HepG2 (cell line): ENCODE measurements around the gene VTN. TPM values are rescaled to one million over a fixed set of nuclear protein-coding genes. Genes with fewer than 3 reads are reported as not detected.
A peak's percentile ranks its signal among the peaks of the same experiment; 100 is the strongest.

Source experiments
- ATAC-seq: fragments of 200-7000 bp; cut with Tn5 transposase; 3 replicates; pipeline ENCODE4 v1.9.1; 2020; ENCODE audit warnings: mild to moderate bottlenecking, moderate library complexity
- BruUV-seq: library from RNA; stranded (reverse); fragments of 400-500 nt; replicated peaks from 2 replicates; lab custom pipeline; 2021; lab: Mats Ljungman, UMichigan
- CTCF ChIA-PET: fragments of 300-600 bp; formaldehyde crosslinking; extraction: SDS; loops from one replicate; lab custom pipeline; 2021; ENCODE audit warnings: low total read pairs, inconsistent platforms, low intra/inter-chr PET ratio; lab: Yijun Ruan, JAX
- POLR2A ChIA-PET: fragments of 350-600 bp; sonication (Branson Sonifier 250); formaldehyde crosslinking; loops from one replicate; lab custom pipeline; 2020; ENCODE audit warnings: antibody characterized with exemption, inconsistent platforms; lab: Yijun Ruan, JAX
- DNase-seq: peaks from one replicate; pipeline ENCODE4 v3.0.0-alpha.2; 2015; ENCODE audit warnings: low spot score
- FAIRE-seq: peaks from 3 replicates; lab custom pipeline; 2011; peaks lifted over from hg19 to GRCh38; lab: Jason Lieb, UNC
- H2AFZ ChIP-seq: one replicate; pipeline ENCODE4 v1.6.1; 2011; ENCODE audit warnings: low read length, inconsistent platforms
- H3K27ac ChIP-seq: fragments of 300-600 bp; 3 replicates; pipeline ENCODE4 v1.8.0; 2011; ENCODE audit warnings: mixed run types, mild to moderate bottlenecking, mixed read lengths, low read length, inconsistent platforms; ENCODE audit not compliant: insufficient read depth; ENCODE audit errors: extremely low read length
- H3K27me3 ChIP-seq, 2 experiments: fragments of 200-600 bp in 1 of 2; 2 replicates in 1 of 2; 3 replicates in 1 of 2; pipeline versions ENCODE4 v1.6.0 to v1.8.0; 2011; ENCODE audit warnings: low read length in 2 of 2, mild to moderate bottlenecking in 2 of 2, moderate library complexity in 2 of 2, inconsistent platforms in 1 of 2; ENCODE audit not compliant: insufficient read depth in 2 of 2, control insufficient read depth in 1 of 2
- H3K36me3 ChIP-seq, 2 experiments: fragments of 200-600 bp in 1 of 2; replicated peaks in 1 of 2; 2 replicates in 1 of 2; 3 replicates in 1 of 2; pipeline versions ENCODE4 v1.5.1 to v1.8.0; 2011; ENCODE audit warnings: low read length in 2 of 2, inconsistent platforms in 1 of 2; ENCODE audit not compliant: insufficient read depth in 2 of 2, control insufficient read depth in 1 of 2
- H3K4me1 ChIP-seq: 2 replicates; pipeline ENCODE4 v1.5.1; 2012; ENCODE audit warnings: low read length, inconsistent platforms; ENCODE audit not compliant: insufficient read depth
- H3K4me2 ChIP-seq: 2 replicates; pipeline ENCODE4 v1.6.0; 2011; ENCODE audit warnings: low read depth, low read length, inconsistent platforms
- H3K4me3 ChIP-seq, 3 experiments: fragments of 200-600 bp in 1 of 3; sonication (generic), shearing (Covaris generic) in 1 of 3; replicated peaks in 1 of 3; 2 replicates each; pipeline ENCODE4 v1.5.1; 2011 to 2016; ENCODE audit warnings: low read length in 3 of 3, inconsistent platforms in 2 of 3, low read depth in 2 of 3, mild to moderate bottlenecking in 2 of 3, control low read depth in 1 of 3, mixed read lengths in 1 of 3; ENCODE audit not compliant: insufficient read depth in 1 of 3
- H3K79me2 ChIP-seq: one replicate; pipeline ENCODE4 v1.6.1; 2011; ENCODE audit warnings: low read length, inconsistent platforms; ENCODE audit not compliant: insufficient read depth
- H3K9ac ChIP-seq: 2 replicates; pipeline ENCODE4 v1.6.0; 2011; ENCODE audit warnings: mild to moderate bottlenecking, low read depth, low read length, inconsistent platforms; ENCODE audit not compliant: insufficient read depth
- H3K9me3 ChIP-seq: 2 replicates; pipeline ENCODE4 v1.5.1; 2012; ENCODE audit warnings: mild to moderate bottlenecking, low read length
- H4K20me1 ChIP-seq: 2 replicates; pipeline ENCODE4 v1.6.0; 2011; ENCODE audit warnings: inconsistent platforms, mild to moderate bottlenecking, low read length, moderate library complexity; ENCODE audit not compliant: insufficient read depth
- FOXA3 ChIP-seq: IDR thresholded peaks from 2 replicates; pipeline ENCODE4 v1.6.1; 2016; ENCODE audit warnings: missing genetic modification reagents, missing compliant biosample characterization
- JUNB ChIP-seq: sonication (generic); formaldehyde crosslinking; IDR thresholded peaks from 2 replicates; pipeline ENCODE4 v1.8.0; 2022; ENCODE audit warnings: missing genetic modification reagents, mild to moderate bottlenecking, borderline replicate concordance
- POLR2AphosphoS5 ChIP-seq: IDR thresholded peaks from 2 replicates; pipeline ENCODE4 v1.6.1; 2012; ENCODE audit warnings: low read depth, low read length
- PPARG ChIP-seq: conservative IDR thresholded peaks from 2 replicates; pipeline ENCODE4 v1.6.1; 2016; ENCODE audit warnings: missing biosample characterization, missing genetic modification reagents
- TEAD3 ChIP-seq: optimal IDR thresholded peaks from 2 replicates; pipeline ENCODE3; 2016; ENCODE audit warnings: borderline replicate concordance
- TOE1 ChIP-seq: sonication (generic); formaldehyde crosslinking; IDR thresholded peaks from 2 replicates; pipeline ENCODE4 v1.4.0; 2020; ENCODE audit warnings: mild to moderate bottlenecking, missing genetic modification reagents
- YEATS4 ChIP-seq: sonication (generic); formaldehyde crosslinking; IDR thresholded peaks from 2 replicates; pipeline ENCODE4 v1.4.0; 2020; ENCODE audit warnings: missing genetic modification reagents, borderline replicate concordance
- ZFAT ChIP-seq: sonication (generic); formaldehyde crosslinking; conservative IDR thresholded peaks from 2 replicates; pipeline ENCODE4 v1.8.1; 2023; ENCODE audit warnings: missing genetic modification reagents, inconsistent platforms
- ZIK1 ChIP-seq: sonication (generic); formaldehyde crosslinking; IDR thresholded peaks from 2 replicates; pipeline ENCODE4 v1.5.0; 2020; ENCODE audit warnings: mild to moderate bottlenecking, low read depth, missing genetic modification reagents, borderline replicate concordance
- ZNF30 ChIP-seq: sonication (generic); formaldehyde crosslinking; IDR thresholded peaks from 2 replicates; pipeline ENCODE4 v1.5.0; 2020; ENCODE audit warnings: mild to moderate bottlenecking, missing genetic modification reagents
- ZNF317 ChIP-seq: sonication (generic); formaldehyde crosslinking; IDR thresholded peaks from 2 replicates; pipeline ENCODE4 v1.5.0; 2020; ENCODE audit warnings: mild to moderate bottlenecking, missing genetic modification reagents
- ZNF337 ChIP-seq: sonication (generic); formaldehyde crosslinking; IDR thresholded peaks from 2 replicates; pipeline ENCODE4 v1.5.1; 2020; ENCODE audit warnings: missing genetic modification reagents, low read depth, mild to moderate bottlenecking, borderline replicate concordance
- ZNF33B ChIP-seq: sonication (generic); formaldehyde crosslinking; IDR thresholded peaks from 2 replicates; pipeline ENCODE4 v1.5.1; 2020; ENCODE audit warnings: mild to moderate bottlenecking, missing genetic modification reagents
- ZNF501 ChIP-seq: sonication (generic); formaldehyde crosslinking; IDR thresholded peaks from 2 replicates; pipeline ENCODE4 v1.5.1; 2020; ENCODE audit warnings: mild to moderate bottlenecking, moderate library complexity, missing genetic modification reagents
- ZNF879 ChIP-seq: sonication (generic); formaldehyde crosslinking; IDR thresholded peaks from 2 replicates; pipeline ENCODE4 v1.8.1; 2023; ENCODE audit warnings: missing genetic modification reagents
- WGBS: methylation state at CpG from one replicate; pipeline ENCODE4 v1.1.6; 2017; ENCODE audit warnings: low lambda C conversion rate; 5-methylcytosine and 5-hydroxymethylcytosine counted together
- in situ Hi-C: cut with HindIII; loops from 2 replicates; pipeline ENCODE4 v1.10.0; 2017; ENCODE audit warnings: low pct_unique_long_range_greater_than_20kb; ENCODE audit not compliant: extremely low pct_ligation_motif_present
- intact Hi-C: fragments of 100-400 bp; cut with micrococcal nuclease; formaldehyde crosslinking; loops from one replicate; pipeline ENCODE4 v1.10.0; 2022; ENCODE audit not compliant: unreplicated experiment
- polyA plus RNA-seq, 8 experiments: library from polyadenylated mRNA; depleted of rRNA in 3 of 8; stranded (reverse) in 7 of 8; unstranded in 1 of 8; fragments of >200 nt; fragmentation: Illumina TruSeq in 4 of 8; extraction: Trizol in 4 of 8; gene quantifications; 2 replicates each; pipeline versions ENCODE4 v1.2.1 to v1.2.3, GENCODE V29; 2011 to 2016; ENCODE audit warnings: low read depth in 4 of 8, missing spikeins in 1 of 8, mixed read lengths in 1 of 8; ENCODE audit not compliant: insufficient read depth in 1 of 8
- total RNA-seq, 5 experiments: library from RNA; depleted of rRNA; stranded (reverse); fragments of >200 nt; fragmentation: Illumina TruSeq; extraction: Trizol; gene quantifications; 2 replicates each; pipeline ENCODE4 v1.2.3, GENCODE V29; 2016; ENCODE audit warnings: low read depth in 1 of 5
- TF ChIP-seq, protein P1 (sequence below): IDR thresholded peaks from 2 replicates; pipeline ENCODE4 v1.6.1; 2016; ENCODE audit warnings: missing compliant biosample characterization, missing genetic modification reagents, borderline replicate concordance
- TF ChIP-seq, protein P2 (sequence below): sonication (generic); formaldehyde crosslinking; IDR thresholded peaks from 2 replicates; pipeline ENCODE4 v1.5.0; 2020; ENCODE audit warnings: mild to moderate bottlenecking, missing genetic modification reagents
- TF ChIP-seq, protein P3 (sequence below): sonication (generic); formaldehyde crosslinking; IDR thresholded peaks from 2 replicates; pipeline ENCODE4 v1.4.0; 2020; ENCODE audit warnings: mild to moderate bottlenecking, missing genetic modification reagents

The VTN gene
- total and polyA plus RNA-seq, 2 of the 13 experiments (the other 11 are each of a cell fraction or from before 2014, with no cell fraction given), result 108 to 131 TPM

DNA sequence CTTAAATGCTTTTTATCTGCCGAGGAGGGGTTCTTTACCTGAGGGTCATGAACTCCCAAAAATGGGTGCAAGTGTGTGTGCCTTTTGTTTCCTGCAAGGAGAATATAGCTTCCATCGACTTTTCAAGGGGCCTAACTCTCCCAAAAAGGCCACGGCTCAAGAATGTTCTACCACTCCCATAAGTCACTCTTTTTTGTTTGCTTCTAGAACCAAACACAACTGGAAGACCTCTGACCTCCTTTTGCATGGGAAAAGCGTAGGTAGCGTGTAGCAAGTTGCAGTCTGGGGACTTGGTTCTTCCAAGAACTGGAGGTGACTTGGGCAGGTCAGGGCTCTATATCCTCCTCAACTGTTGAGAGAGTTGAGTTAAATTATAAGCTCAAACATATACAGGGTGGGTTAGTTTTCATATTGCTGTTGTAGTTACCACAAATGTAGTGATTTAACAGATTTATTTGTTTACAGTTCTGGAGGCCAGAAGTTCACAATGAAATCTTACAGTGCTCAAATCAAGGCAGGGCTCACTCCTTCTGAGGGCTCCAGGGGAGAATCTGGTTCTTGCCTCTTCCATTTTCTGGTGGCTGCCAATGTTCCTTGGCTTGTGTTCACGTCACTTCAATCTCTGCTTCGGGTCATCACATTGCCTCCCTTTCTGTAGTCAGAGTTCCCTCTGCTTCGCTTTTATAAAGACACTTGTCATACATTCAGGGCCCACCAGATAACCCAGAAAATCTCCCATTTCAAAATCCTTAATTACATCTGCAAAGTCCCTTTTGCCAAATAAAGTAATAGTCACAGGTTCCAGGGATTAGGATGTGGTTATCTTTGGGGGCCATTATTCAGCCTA lies 49.7 kb downstream of the VTN start:
- no peak overlapping the region for H2AFZ ChIP-seq
- H3K4me2 ChIP-seq, result peak overlapping the region; percentile 91
- intact Hi-C loops, result no loop called here
- no peak for DNase-seq
- WGBS, result 43% methylated on average over 8 of the region's 8 CpGs
- H3K4me1 ChIP-seq, result peaks cover 76% of the 10 kb centered on the region
- H4K20me1 ChIP-seq, result peaks cover 5% of the 10 kb centered on the region; the same call in 1 of the 2 replicates
- no peaks in the 10 kb centered on the region for H3K27me3 ChIP-seq
- ATAC-seq, result no peak
- H3K9me3 ChIP-seq, result no peaks in the 10 kb centered on the region
- in situ Hi-C loops, result loop anchor here (25.0 kb wide), 1 partner anchor 283 kb away; the partner anchor contains the start of gene NLK
- H3K79me2 ChIP-seq, result peaks cover 71% of the 10 kb centered on the region
- ChIA-PET CTCF (interaction anchor here (1.6 kb wide), 1 partner anchor 97 kb away, joined by 3 read pairs; no protein-coding TSS in a partner anchor), POLR2A (interaction anchor here (0.8 to 5.8 kb wide), 4 partner anchors 11 to 96 kb away, joined by 3 to 41 read pairs (median 5); partner anchors contain the start of genes IFT20 and TNFAIP1)
- H3K9ac ChIP-seq, result peak overlapping the region; percentile 77
- no TSS peak for BruUV-seq
- H3K27ac ChIP-seq, result peak overlapping the region; percentile 69
- no peak for FAIRE-seq
- peak overlapping the region; percentile 65 to 80 (median 76) for H3K4me3 ChIP-seq
- peaks cover 0 to 2% of the 10 kb centered on the region in 2 experiments; a peak in 2 of 5 replicates for H3K36me3 ChIP-seq
- TF ChIP-seq ZNF30 (CRISPR knock-in tag), result no peak
- no peak for TF ChIP-seq ZNF879 (CRISPR knock-in tag)
- no peak for TF ChIP-seq TEAD3 (CRISPR knock-in tag)
- TF ChIP-seq YEATS4 (CRISPR knock-in tag), result no peak
- TF ChIP-seq, protein P1, sequence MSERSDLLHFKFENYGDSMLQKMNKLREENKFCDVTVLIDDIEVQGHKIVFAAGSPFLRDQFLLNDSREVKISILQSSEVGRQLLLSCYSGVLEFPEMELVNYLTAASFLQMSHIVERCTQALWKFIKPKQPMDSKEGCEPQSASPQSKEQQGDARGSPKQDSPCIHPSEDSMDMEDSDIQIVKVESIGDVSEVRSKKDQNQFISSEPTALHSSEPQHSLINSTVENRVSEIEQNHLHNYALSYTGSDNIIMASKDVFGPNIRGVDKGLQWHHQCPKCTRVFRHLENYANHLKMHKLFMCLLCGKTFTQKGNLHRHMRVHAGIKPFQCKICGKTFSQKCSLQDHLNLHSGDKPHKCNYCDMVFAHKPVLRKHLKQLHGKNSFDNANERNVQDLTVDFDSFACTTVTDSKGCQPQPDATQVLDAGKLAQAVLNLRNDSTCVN (CRISPR knock-in tag), result peak; percentile 97
- TF ChIP-seq, protein P2, sequence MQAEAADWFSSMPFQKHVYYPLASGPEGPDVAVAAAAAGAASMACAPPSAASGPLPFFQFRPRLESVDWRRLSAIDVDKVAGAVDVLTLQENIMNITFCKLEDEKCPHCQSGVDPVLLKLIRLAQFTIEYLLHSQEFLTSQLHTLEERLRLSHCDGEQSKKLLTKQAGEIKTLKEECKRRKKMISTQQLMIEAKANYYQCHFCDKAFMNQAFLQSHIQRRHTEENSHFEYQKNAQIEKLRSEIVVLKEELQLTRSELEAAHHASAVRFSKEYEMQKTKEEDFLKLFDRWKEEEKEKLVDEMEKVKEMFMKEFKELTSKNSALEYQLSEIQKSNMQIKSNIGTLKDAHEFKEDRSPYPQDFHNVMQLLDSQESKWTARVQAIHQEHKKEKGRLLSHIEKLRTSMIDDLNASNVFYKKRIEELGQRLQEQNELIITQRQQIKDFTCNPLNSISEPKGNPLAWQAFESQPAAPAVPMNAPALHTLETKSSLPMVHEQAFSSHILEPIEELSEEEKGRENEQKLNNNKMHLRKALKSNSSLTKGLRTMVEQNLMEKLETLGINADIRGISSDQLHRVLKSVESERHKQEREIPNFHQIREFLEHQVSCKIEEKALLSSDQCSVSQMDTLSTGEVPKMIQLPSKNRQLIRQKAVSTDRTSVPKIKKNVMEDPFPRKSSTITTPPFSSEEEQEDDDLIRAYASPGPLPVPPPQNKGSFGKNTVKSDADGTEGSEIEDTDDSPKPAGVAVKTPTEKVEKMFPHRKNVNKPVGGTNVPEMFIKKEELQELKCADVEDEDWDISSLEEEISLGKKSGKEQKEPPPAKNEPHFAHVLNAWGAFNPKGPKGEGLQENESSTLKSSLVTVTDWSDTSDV, result no peak
- 0 out of 2 replicates have a peak, but pooled peaks have one; percentile 40 for TF ChIP-seq PPARG (CRISPR knock-in tag)
- TF ChIP-seq ZNF501 (CRISPR knock-in tag), result no peak
- TF ChIP-seq ZNF317 (CRISPR knock-in tag), result peak; percentile 89; the same call in 1 of the 2 replicates
- TF ChIP-seq ZIK1 (CRISPR knock-in tag), result no peak
- TF ChIP-seq, protein P3, sequence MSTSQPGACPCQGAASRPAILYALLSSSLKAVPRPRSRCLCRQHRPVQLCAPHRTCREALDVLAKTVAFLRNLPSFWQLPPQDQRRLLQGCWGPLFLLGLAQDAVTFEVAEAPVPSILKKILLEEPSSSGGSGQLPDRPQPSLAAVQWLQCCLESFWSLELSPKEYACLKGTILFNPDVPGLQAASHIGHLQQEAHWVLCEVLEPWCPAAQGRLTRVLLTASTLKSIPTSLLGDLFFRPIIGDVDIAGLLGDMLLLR (CRISPR knock-in tag), result no peak
- no peak for TF ChIP-seq FOXA3 (CRISPR knock-in tag)
- no peak for TF ChIP-seq ZNF33B
- TF ChIP-seq TOE1 (CRISPR knock-in tag), result no peak
- no peak for TF ChIP-seq ZFAT (CRISPR knock-in tag)
- TF ChIP-seq POLR2AphosphoS5, result no peak
- TF ChIP-seq ZNF337 (CRISPR knock-in tag), result no peak
- no peak for TF ChIP-seq JUNB
